AG04449 (cell line): Measurements from ENCODE around the gene RABGGTB.

ENCODE experiments used
- CTCF ChIA-PET: fragments of 350-600 bp; formaldehyde crosslinking; extraction: SDS; loops from one replicate; lab custom pipeline; 2021; ENCODE audit warnings: antibody characterized with exemption; lab: Yijun Ruan, JAX
- POLR2A ChIA-PET: fragments of 400-600, 350-600 bp; formaldehyde crosslinking; extraction: SDS; loops from one replicate; lab custom pipeline; 2020; ENCODE audit warnings: antibody characterized with exemption, inconsistent platforms; lab: Yijun Ruan, JAX
- DNase-seq: peaks from one replicate; pipeline ENCODE4 v3.0.0-alpha.2; 2010; ENCODE audit warnings: low read depth, low spot score
- H3K4me3 ChIP-seq: 2 replicates; pipeline ENCODE4 v1.5.1; 2011; ENCODE audit warnings: low read depth, mild to moderate bottlenecking, control low read depth, low read length
- CTCF ChIP-seq: IDR thresholded peaks from one replicate; pipeline ENCODE4 v1.5.1; 2011; ENCODE audit warnings: mild to moderate bottlenecking, moderate library complexity, low read length, control low read depth, inconsistent platforms; ENCODE audit not compliant: insufficient read depth; ENCODE audit errors: missing control alignments

RABGGTB gene

GRCh38 chr1:75841421-75841820 is 55.4 kb downstream of the RABGGTB start:
- TF ChIP-seq CTCF, result no peak
- ChIA-PET CTCF (interaction anchor here (1.0 kb wide), 1 partner anchor 9 kb away, joined by 3 read pairs; no protein-coding TSS in a partner anchor), POLR2A (no interaction called here)

More at GRCh38 chr1:75841421-75841820, 55.4 kb downstream of the RABGGTB start:
- DNase-seq, result no peak
- no peak overlapping the region for H3K4me3 ChIP-seq
